HFFc6 (cell line): ENCODE data around the gene BRD3. TPM values are rescaled to one million over a fixed set of nuclear protein-coding genes. Genes with fewer than 3 reads are reported as not detected.

ENCODE experiments used
- DNase-seq: peaks from one replicate; pipeline ENCODE4 v3.0.0-alpha.2; 2018
- H3K27ac Mint-ChIP-seq: 2 replicates; pipeline ENCODE4 v1.8.0; 2020; ENCODE audit warnings: mild to moderate bottlenecking, mixed read lengths
- H3K27me3 Mint-ChIP-seq: 2 replicates; pipeline ENCODE4 v1.8.0; 2021; ENCODE audit warnings: mild to moderate bottlenecking, moderate library complexity, mixed read lengths; ENCODE audit not compliant: insufficient read depth
- H3K36me3 Mint-ChIP-seq: 2 replicates; pipeline ENCODE4 v1.8.0; 2021; ENCODE audit warnings: low read depth, mixed read lengths
- H3K4me1 Mint-ChIP-seq: 2 replicates; pipeline ENCODE4 v1.8.0; 2020; ENCODE audit warnings: low read depth, mixed read lengths
- H3K4me3 Mint-ChIP-seq: 2 replicates; pipeline ENCODE4 v1.8.0; 2020; ENCODE audit warnings: mild to moderate bottlenecking, moderate library complexity, mixed read lengths
- H3K9me3 Mint-ChIP-seq: 2 replicates; pipeline ENCODE4 v1.8.0; 2020; ENCODE audit warnings: mild to moderate bottlenecking, mixed read lengths
- CTCF ChIP-seq: fragments of 200-600 bp; sonication (generic); IDR thresholded peaks from 2 replicates; pipeline ENCODE4 v1.5.0; 2021; ENCODE audit warnings: antibody characterized with exemption, mild to moderate bottlenecking
- total RNA-seq, 6 experiments: library from RNA; stranded (reverse); fragmentation: NEBNext Ultra II Directional; extraction: Animal tissue kit (Norgen Biotek cat#: 25700); gene quantifications; 2 replicates in 1 of 6; 3 replicates in 5 of 6; pipeline ENCODE4 v1.2.3, GENCODE V29; 2021

BRD3 gene
- total RNA-seq, 6 experiments from 2014 or later: 17.1 to 20.9 (median 18.6) TPM

GRCh38 chr9:134007571-134007970 is 60.3 kb downstream of the BRD3 start:
- H3K4me1 Mint-ChIP-seq: no peaks in the 10 kb centered on the region
- no peak for DNase-seq
- H3K9me3 Mint-ChIP-seq: peaks cover 9% of the 10 kb centered on the region
- H3K36me3 Mint-ChIP-seq: 0 out of 2 replicates have a peak, but pooled peaks cover 4% of the 10 kb centered on the region
- H3K27me3 Mint-ChIP-seq: peaks cover 25% of the 10 kb centered on the region
- no peak overlapping the region for H3K4me3 Mint-ChIP-seq
- no peak for TF ChIP-seq CTCF
- no peak overlapping the region for H3K27ac Mint-ChIP-seq

- H3K4me3 Mint-ChIP-seq: no peak overlapping the region
- peaks cover 9% of the 10 kb centered on the region for H3K9me3 Mint-ChIP-seq
- 0 out of 2 replicates have a peak, but pooled peaks cover 4% of the 10 kb centered on the region for H3K36me3 Mint-ChIP-seq
- TF ChIP-seq CTCF: no peak
- no peak for DNase-seq
- H3K27ac Mint-ChIP-seq: no peak overlapping the region
- H3K27me3 Mint-ChIP-seq: peaks cover 25% of the 10 kb centered on the region
- H3K4me1 Mint-ChIP-seq: no peaks in the 10 kb centered on the region
Observed at GRCh38 chr9:134007150-134007549, 60.7 kb downstream of the BRD3 start.

GRCh38 chr9:134005381-134005780 is 62.4 kb downstream of the BRD3 start:
- H3K4me1 Mint-ChIP-seq: no peaks in the 10 kb centered on the region
- no peak for TF ChIP-seq CTCF
- no peaks in the 10 kb centered on the region for H3K36me3 Mint-ChIP-seq
- H3K4me3 Mint-ChIP-seq: no peak overlapping the region
- DNase-seq: no peak
- H3K27ac Mint-ChIP-seq: no peak overlapping the region
- peaks cover 32% of the 10 kb centered on the region for H3K27me3 Mint-ChIP-seq
- no peaks in the 10 kb centered on the region for H3K9me3 Mint-ChIP-seq

- TF ChIP-seq CTCF: no peak
- Mint-ChIP-seq H3K4me1 (no peaks in the 10 kb centered on the region), H3K36me3 (no peaks in the 10 kb centered on the region), H3K4me3 (no peak overlapping the region), H3K27me3 (peaks cover 31% of the 10 kb centered on the region), H3K9me3 (no peaks in the 10 kb centered on the region), H3K27ac (no peak overlapping the region)
- DNase-seq: no peak
Observed at GRCh38 chr9:134004881-134005280, 62.9 kb downstream of the BRD3 start.

GRCh38 chr9:134004131-134004873 is 63.5 kb downstream of the BRD3 start:
- H3K27ac Mint-ChIP-seq: no peak overlapping the region

More at GRCh38 chr9:134004131-134004873, 63.5 kb downstream of the BRD3 start:
- no peak for TF ChIP-seq CTCF
- peaks cover 30% of the 10 kb centered on the region for H3K27me3 Mint-ChIP-seq
- H3K36me3 Mint-ChIP-seq: no peaks in the 10 kb centered on the region
- DNase-seq: no peak
- no peak overlapping the region for H3K4me3 Mint-ChIP-seq
- H3K4me1 Mint-ChIP-seq: no peaks in the 10 kb centered on the region
- no peaks in the 10 kb centered on the region for H3K9me3 Mint-ChIP-seq
